Activated T-cell treated with anti-CD3 and anti-CD28 coated beads, Interleukin-2, amount 50 U/mL, for 4 hours (primary cell): ENCODE data around the gene MYLK3. TPM values are rescaled to one million over a fixed set of nuclear protein-coding genes. Genes with fewer than 3 reads are reported as not detected.

Experiments
- ATAC-seq, 2 donors: fragments of 200-7000 bp; cut with Tn5 transposase; one replicate each; pipeline ENCODE4 v1.10.0; 2021
- DNase-seq: peaks from one replicate; pipeline ENCODE4 v3.0.0-alpha.2; 2020
- H3K27me3 Mint-ChIP-seq: one replicate; pipeline ENCODE4 v1.8.0; 2021; ENCODE audit warnings: low read depth, mixed read lengths
- H3K36me3 Mint-ChIP-seq: one replicate; pipeline ENCODE4 v1.8.0; 2022; ENCODE audit warnings: mixed read lengths; ENCODE audit not compliant: insufficient read depth
- H3K4me1 Mint-ChIP-seq: one replicate; pipeline ENCODE4 v1.8.0; 2021; ENCODE audit warnings: low read depth, mixed read lengths
- H3K4me3 Mint-ChIP-seq: one replicate; pipeline ENCODE4 v1.8.0; 2021; ENCODE audit warnings: mild to moderate bottlenecking, moderate library complexity, mixed read lengths
- H3K9me3 Mint-ChIP-seq: one replicate; pipeline ENCODE4 v1.8.0; 2021; ENCODE audit warnings: mixed read lengths
- total RNA-seq, 3 donors: library from RNA; stranded (reverse); gene quantifications; one replicate each; pipeline ENCODE4 v1.2.1, GENCODE V29; 2021

Gene MYLK3
- total RNA-seq, 3 donors from 2014 or later: 0.19 to 0.90 (median 0.23) TPM

DNA sequence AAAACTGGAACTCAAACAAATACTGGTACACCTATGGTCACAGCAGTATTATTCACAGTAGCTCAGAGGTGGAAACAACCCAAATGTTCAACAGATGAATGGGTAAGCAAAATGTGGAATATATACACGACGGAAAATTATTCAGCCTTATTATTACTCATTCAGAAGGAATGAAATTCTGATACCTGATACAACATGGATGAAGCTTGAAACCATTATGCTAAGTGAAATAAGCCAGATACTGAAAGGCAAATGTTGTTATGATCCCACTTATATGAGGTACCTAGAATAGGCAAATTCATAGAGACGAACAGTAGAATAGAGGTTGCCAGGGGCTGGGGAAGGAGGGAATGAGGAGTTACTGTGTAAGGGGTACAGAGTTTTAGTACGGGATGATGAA is 27.1 kb upstream of the MYLK3 start:
- no peaks in the 10 kb centered on the region for H3K27me3 Mint-ChIP-seq
- no peaks in the 10 kb centered on the region for H3K9me3 Mint-ChIP-seq
- no peaks in the 10 kb centered on the region for H3K4me1 Mint-ChIP-seq
- ATAC-seq (no peak), DNase-seq (no peak)
- H3K4me3 Mint-ChIP-seq: no peak overlapping the region
- H3K36me3 Mint-ChIP-seq: no peaks in the 10 kb centered on the region

DNA sequence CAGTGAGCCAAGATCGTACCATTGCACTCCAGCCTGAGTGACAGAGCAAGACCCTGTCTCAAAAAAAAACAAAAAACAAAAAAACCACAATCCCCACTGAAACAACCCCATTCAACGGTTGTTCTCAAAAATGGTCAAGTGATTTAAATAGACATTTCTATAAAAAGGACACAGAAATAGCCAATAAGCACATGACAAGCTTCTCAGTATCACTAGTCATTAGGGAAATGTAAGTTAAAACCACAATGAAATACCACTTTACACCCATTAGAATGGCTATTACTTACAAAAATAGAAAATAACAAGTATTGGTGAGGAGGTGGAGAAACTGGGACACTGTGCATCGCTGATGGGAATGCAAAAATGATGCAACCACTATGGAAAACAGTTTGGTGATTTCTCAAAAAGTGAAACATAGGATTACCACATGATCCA is 26.6 kb upstream of the MYLK3 start:
- no peak for ATAC-seq
- no peaks in the 10 kb centered on the region for H3K27me3 Mint-ChIP-seq
- no peaks in the 10 kb centered on the region for H3K36me3 Mint-ChIP-seq
- H3K9me3 Mint-ChIP-seq: no peaks in the 10 kb centered on the region
- no peak overlapping the region for H3K4me3 Mint-ChIP-seq
- no peak for DNase-seq
- no peaks in the 10 kb centered on the region for H3K4me1 Mint-ChIP-seq

DNA sequence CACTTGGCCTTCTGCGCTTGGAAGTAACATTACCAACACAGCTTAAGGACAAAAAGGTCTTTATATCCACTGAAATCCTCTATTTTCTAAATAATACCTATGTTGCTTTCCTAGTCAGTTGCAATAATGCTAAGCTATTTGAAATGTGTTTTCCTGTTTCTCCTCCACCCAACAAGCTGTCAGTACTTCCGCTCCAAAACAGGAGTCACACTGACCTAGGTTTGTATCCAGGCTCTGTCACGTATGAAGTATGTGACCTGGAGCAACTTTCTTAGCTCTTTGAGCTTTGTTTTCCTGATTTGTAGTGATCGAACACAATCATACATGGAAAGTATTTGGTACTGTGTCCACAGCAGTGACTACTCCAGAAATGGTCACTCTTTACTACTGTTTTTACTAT is 24.3 kb upstream of the MYLK3 start:
- Mint-ChIP-seq H3K36me3 (no peaks in the 10 kb centered on the region), H3K27me3 (no peaks in the 10 kb centered on the region), H3K4me1 (no peaks in the 10 kb centered on the region), H3K4me3 (no peak overlapping the region), H3K9me3 (no peaks in the 10 kb centered on the region)
- ATAC-seq (no peak), DNase-seq (no peak)

DNA sequence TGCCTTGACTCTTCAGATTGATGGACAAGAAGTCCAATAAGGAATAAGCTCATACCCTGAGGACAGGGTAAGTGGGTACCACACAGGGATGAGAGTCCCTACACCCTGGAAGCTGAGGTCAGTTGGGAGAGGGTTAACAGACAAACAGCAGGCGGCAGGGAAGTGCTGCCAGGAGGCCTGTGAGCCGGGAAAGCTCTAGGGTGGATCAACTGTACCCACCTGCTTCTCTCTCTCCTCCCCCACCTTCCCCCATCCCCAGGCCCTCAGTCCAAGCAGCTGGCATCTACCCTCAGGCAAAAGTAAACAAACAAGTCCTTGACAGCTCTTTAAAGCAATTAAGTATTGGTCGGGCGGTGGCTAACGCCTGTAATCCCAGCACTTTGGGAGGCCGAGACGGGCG is 20.7 kb upstream of the MYLK3 start:
- no peaks in the 10 kb centered on the region for H3K4me1 Mint-ChIP-seq
- no peaks in the 10 kb centered on the region for H3K36me3 Mint-ChIP-seq
- no peak overlapping the region for H3K4me3 Mint-ChIP-seq
- DNase-seq (no peak), ATAC-seq (no peak)
- no peaks in the 10 kb centered on the region for H3K9me3 Mint-ChIP-seq
- H3K27me3 Mint-ChIP-seq: no peaks in the 10 kb centered on the region

DNA sequence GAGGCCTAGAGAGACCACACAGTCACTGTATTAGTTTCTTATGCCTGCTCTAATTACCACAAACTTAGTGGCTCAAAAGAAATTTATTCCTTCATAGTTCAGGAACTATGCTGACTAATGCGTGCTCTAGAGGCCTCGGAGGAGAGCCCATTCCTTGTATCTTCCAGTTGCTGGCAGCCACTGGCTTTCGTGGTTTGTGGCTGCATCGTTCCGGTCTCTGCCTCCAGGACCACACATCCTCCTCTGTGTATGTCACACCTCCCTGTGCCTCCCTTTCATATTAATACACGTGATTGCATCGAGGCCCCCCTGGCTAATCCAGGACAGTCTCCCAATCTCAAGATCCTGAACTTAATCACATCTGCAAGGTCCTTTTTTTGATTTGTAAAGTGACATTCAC is 16.9 kb upstream of the MYLK3 start:
- H3K4me3 Mint-ChIP-seq: no peak overlapping the region
- DNase-seq (no peak), ATAC-seq (no peak)
- no peaks in the 10 kb centered on the region for H3K27me3 Mint-ChIP-seq
- no peaks in the 10 kb centered on the region for H3K36me3 Mint-ChIP-seq
- no peaks in the 10 kb centered on the region for H3K9me3 Mint-ChIP-seq
- no peaks in the 10 kb centered on the region for H3K4me1 Mint-ChIP-seq

DNA sequence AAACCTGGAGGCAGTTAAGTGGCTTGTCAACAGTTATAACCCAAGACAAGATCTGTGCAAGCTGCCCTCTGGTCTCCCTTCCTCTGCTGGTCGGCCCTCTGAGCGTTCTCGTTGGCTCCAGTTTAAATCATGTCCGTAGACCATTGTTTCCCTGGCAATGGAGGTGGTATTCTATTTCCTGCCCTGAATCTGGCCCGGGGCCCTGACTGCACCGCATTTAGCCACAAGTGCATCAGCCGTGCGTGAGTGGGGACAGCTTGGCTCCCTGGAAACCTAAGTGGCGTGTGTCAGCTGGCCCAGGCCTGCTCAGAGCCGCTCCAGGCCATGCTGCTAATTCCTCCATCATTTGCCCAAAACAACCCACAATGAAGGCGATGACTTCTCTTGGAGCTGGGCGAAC is 15.0 kb upstream of the MYLK3 start:
- no peaks in the 10 kb centered on the region for H3K36me3 Mint-ChIP-seq
- H3K9me3 Mint-ChIP-seq: no peaks in the 10 kb centered on the region
- ATAC-seq (no peak), DNase-seq (no peak)
- H3K4me3 Mint-ChIP-seq: no peak overlapping the region
- H3K4me1 Mint-ChIP-seq: no peaks in the 10 kb centered on the region
- no peaks in the 10 kb centered on the region for H3K27me3 Mint-ChIP-seq

DNA sequence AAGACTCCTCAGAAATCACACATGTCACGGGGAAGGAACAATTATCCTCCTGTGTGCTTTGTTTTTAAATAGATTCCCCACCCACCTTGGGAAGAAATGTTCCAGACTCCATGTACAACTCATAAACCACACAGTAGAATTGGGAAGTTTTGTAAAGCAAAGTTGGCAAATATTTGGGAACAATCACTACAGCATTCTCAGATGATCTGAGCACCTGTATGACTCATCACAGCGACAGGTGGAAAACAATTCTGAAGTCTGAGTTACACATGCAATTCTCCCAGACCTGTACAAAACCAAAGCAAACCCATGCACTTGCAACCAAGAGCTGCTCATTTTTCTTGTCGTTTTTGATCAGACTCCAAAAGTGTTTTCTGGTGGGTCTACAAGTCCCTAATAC is 14.4 kb upstream of the MYLK3 start:
- DNase-seq (no peak), ATAC-seq (no peak)
- H3K4me3 Mint-ChIP-seq: no peak overlapping the region
- H3K9me3 Mint-ChIP-seq: no peaks in the 10 kb centered on the region
- no peaks in the 10 kb centered on the region for H3K4me1 Mint-ChIP-seq
- no peaks in the 10 kb centered on the region for H3K36me3 Mint-ChIP-seq
- no peaks in the 10 kb centered on the region for H3K27me3 Mint-ChIP-seq

DNA sequence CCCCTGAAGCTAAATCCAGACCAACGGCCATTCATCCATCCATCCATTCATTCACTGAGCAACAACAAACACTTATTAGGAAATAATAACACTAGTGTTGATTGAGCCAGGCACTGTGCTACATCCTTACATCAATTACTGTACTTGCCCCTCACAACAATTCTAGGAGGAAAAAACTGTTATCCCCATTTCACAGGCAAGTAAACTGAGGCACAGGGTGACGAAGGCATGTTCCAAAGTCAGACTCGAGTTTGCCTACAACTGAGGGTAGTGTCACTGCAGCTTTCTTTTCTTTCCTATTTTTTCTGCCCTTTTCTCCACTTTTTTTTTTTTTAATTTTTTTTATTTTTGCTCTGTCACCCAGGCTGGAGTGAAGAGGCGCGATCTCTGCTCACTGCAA is 11.2 kb upstream of the MYLK3 start:
- Mint-ChIP-seq H3K9me3 (no peaks in the 10 kb centered on the region), H3K27me3 (peaks cover 3% of the 10 kb centered on the region), H3K4me3 (no peak overlapping the region), H3K4me1 (no peaks in the 10 kb centered on the region), H3K36me3 (no peaks in the 10 kb centered on the region)
- no peak for ATAC-seq
- DNase-seq: no peak

DNA sequence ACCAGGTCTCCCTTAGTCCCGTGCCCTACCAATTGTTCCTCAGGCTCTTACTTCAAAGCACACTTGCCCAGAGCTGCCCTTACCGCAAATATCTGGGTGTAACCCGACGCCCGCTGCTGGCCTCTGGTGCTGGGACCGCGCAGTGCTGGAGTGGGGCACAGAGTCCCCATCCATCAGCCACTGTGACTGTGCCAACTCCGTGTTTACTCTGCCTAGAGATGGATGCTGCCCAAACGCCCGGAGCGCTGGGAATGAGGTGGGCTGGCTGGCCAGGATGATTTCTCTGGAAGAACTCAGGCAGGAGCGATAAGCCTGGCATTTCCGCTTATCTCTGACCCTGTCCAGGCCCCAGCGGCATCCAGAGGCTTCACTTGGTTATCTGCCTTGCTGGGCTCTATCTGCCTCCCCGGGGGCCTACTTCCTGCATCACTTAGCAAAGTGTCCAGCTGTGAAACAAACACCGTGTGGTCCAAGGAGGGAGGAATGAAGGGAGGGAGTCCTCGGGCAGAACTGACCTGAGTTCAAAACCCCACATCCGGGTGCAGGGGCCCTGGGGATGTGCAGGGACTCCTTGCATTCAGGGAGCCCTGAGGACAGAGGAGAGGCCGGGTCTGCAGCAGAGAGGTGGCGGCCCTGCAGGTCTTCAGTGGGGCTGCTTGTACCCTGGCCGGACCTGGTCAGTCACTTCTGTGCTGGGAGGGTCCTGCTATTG is 9.4 kb upstream of the MYLK3 start:
- DNase-seq (no peak), ATAC-seq (no peak)
- H3K36me3 Mint-ChIP-seq: no peaks in the 10 kb centered on the region
- no peaks in the 10 kb centered on the region for H3K4me1 Mint-ChIP-seq
- H3K9me3 Mint-ChIP-seq: no peaks in the 10 kb centered on the region
- no peak overlapping the region for H3K4me3 Mint-ChIP-seq
- peaks cover 3% of the 10 kb centered on the region for H3K27me3 Mint-ChIP-seq

DNA sequence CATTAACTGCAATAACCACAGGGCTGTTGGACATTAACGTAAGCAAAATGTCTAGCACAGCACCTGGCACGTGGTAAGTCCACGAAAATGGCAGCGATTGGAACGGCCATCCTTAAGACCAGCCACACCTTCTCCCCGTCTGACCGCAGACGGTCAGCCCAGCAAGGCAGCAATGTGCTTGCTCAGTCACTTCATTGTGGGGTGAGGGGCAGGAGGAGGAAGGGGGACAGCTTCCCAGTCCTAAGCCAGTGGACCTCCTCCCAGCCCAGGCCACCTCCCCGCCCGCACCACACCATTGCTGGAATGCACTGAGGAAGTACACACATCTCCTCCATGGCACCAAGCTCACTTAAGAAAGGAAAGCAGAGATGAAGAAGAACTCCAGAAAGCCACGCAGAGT is 8.6 kb upstream of the MYLK3 start:
- H3K36me3 Mint-ChIP-seq: no peaks in the 10 kb centered on the region
- H3K4me3 Mint-ChIP-seq: no peak overlapping the region
- no peak for DNase-seq
- no peak for ATAC-seq
- no peaks in the 10 kb centered on the region for H3K4me1 Mint-ChIP-seq
- no peaks in the 10 kb centered on the region for H3K9me3 Mint-ChIP-seq
- peaks cover 3% of the 10 kb centered on the region for H3K27me3 Mint-ChIP-seq

DNA sequence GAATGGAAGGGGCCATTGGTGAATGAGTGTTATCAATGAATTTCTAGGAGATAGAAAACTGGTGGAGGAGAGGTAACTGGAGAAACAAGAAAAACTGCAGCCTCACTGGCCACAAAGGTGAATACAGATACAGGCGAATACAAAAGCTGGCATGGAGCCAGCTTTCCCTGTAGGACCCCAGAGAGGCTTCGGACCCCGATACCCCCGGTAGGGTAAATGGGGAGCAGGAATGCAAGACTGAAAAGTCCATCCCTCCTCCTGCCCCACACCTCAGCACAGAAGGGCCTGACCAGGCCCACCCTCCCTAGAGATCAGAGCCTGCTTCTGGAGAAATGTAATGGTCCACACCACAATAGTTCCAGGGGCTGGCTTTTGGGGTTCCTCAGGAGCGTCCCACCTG is 4.9 kb upstream of the MYLK3 start:
- no peak for DNase-seq
- ATAC-seq: no peak
- peaks cover 3% of the 10 kb centered on the region for H3K27me3 Mint-ChIP-seq
- H3K4me3 Mint-ChIP-seq: no peak overlapping the region
- H3K4me1 Mint-ChIP-seq: no peaks in the 10 kb centered on the region
- H3K36me3 Mint-ChIP-seq: no peaks in the 10 kb centered on the region
- no peaks in the 10 kb centered on the region for H3K9me3 Mint-ChIP-seq

DNA sequence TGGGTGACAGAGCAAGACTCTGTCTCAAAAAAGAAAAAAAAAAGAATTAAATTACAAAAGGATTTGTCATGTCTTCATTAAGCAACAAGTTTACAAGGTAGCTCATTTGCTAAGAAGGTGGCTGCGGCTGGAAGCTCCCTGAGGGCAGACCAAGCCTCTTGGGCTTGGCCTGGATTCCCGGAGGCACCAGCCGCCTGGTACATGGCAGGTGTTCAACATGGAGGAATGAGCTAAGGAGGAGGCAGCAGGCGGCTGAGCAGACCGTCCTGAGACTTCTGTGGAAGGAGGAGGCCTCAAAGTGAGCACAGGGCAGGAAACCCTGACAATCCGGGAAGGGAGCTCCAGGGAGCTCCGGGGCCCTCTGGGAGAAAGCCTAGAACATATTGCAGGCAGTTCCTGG is 3.2 kb upstream of the MYLK3 start:
- Mint-ChIP-seq H3K4me1 (no peaks in the 10 kb centered on the region), H3K36me3 (no peaks in the 10 kb centered on the region), H3K27me3 (no peaks in the 10 kb centered on the region), H3K4me3 (no peak overlapping the region), H3K9me3 (no peaks in the 10 kb centered on the region)
- no peak for ATAC-seq
- DNase-seq: no peak

DNA sequence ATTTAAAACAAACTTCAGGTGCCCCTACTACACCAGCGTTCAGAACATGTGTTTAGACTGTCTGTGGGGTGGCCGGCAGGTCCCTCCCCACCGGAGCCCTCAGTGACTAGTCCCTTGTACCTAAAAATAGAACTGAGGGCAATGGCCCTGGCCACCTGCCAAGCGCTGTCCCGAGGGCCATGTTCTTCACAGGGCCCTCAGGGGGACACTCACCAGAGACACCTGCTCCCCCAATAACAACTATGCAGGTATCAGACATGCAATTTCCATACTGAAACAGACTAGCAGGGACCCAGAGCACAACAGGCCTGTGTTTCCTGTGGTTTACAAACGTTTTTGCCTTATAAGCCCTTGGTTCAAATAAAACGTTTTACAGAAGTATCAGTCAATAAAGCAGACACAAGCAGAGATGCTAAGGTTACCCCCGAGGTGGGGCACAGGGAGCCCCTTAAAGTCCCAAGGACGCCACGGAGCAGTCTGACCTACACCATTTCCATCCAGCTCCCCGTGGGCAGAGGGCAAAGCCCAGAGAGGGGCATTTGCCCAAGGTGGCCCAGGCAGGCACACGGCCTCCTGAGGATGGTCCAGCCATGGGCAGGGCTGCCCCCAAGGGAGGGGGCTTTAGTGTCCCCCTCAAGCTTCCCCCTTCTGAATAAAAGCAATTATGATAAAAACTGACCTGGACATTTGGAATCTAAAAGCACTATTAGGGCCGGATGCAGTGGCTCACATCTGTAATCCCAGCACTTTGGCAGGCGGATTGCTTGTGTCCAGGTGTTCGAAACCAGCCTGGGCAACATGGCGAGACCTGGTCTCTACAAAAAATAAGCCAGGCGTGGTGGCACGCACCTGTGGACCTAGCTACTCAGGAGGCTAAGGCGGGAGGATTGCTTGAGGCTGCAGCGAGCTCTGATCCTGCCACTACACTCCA is 896 bp upstream of the MYLK3 start:
- Mint-ChIP-seq H3K4me1 (no peaks in the 10 kb centered on the region), H3K4me3 (no peak overlapping the region), H3K27me3 (no peaks in the 10 kb centered on the region), H3K9me3 (no peaks in the 10 kb centered on the region), H3K36me3 (no peaks in the 10 kb centered on the region)
- ATAC-seq: no peak
- no peak for DNase-seq

DNA sequence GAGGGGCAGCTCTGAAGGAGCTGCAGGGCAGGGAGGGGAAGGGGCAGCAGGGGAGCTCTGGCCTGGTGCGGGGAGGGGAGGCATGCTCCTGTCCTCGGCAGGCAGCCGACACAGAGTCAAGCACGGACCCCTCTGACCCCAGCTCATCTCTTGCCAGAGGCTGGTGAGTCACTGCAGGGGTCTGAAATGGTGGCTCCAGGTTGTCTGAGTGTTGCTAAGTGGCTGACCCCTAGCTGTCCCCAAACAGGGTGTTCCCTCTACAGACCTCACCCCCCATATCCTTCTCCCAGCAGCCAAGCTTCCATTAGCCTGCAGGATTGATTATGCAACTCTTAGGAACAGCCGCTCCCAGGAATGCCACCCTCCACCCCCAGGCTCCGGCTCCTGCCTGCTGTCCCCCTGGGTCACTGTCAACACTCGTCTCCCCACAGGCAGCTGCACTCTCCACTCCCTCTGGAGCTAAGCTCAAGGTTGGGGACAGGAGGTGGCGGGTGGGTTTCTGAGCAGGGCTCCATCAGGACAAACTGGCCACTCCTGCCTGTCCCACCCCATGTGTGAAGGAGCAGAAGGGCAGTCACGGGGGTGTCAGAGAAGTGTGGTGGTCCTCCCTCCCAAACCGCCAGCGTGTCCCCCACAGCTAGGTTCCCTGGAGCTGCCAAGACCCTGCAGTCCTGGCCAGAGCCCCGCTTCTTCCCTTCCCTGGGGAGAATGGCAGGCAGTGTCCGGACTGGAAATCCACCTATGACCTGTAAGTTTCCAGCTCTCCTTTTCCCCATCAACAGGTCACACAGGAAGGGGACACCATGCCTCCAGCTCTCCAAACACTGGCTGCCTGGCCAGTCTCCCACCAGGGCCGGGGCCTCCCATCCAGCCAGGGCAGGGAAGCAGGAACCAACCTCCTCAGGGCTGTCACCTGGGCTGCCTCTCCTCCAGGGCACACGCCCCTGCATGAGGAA is 1.0 kb downstream of the MYLK3 start:
- DNase-seq: no peak
- no peak overlapping the region for H3K4me3 Mint-ChIP-seq
- H3K4me1 Mint-ChIP-seq: peaks cover 5% of the 10 kb centered on the region
- H3K9me3 Mint-ChIP-seq: no peaks in the 10 kb centered on the region
- no peak for ATAC-seq
- H3K36me3 Mint-ChIP-seq: no peaks in the 10 kb centered on the region
- no peaks in the 10 kb centered on the region for H3K27me3 Mint-ChIP-seq
